Fibroblast of skin of left biceps (primary cell): Measurements from ENCODE around the gene SH2D4B.

Experiments
- DNase-seq, 2 experiments: peaks; one replicate each; pipeline ENCODE4 v3.0.0-alpha.2; 2013; ENCODE audit warnings: low read depth in 2 of 2

Gene SH2D4B

DNA sequence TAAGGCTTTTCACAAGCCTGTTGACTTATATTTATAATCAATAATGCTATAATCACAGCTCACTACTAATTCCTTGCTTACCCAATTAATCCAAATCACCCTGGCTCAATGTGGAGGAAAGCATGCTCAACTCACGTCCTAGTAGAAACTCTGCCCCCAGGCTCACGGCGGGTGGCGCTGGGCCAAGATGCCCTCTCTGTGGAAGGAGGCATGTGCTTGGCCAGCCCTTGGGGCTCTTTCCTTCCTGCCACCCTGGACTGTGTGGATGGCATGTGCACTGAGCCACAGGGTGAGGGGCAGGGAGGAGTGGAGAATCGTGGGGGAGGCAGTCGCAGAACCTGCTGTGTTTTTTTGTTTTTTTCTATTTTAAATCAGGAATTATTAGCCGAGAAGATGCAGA, 96.2 kb downstream of the SH2D4B start:
- DNase-seq, result no peak

DNA sequence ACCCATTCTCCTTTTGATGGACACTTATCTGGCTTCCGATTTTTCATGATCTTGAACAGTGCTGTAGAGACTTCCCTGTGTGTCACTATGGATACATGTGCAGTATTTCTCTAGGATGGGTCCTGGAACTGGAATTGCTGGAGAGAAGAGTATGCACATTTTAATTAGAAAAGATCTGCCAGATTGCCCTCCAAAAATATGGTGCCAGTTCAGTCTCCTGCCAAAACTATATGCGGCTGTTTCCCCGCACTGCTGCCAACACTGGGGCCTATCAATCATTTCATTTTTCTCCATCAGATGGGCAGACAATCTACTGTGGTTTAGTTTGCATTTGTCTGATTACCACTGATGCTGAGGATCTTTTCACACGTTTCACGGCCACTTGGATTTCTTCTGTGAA, 105.0 kb downstream of the SH2D4B start:
- DNase-seq, result no peak

GRCh38 chr10:80646366-80646765, 108.7 kb downstream of the SH2D4B start:
- DNase-seq, result no peak

- DNase-seq, result no peak
Measured at GRCh38 chr10:80647173-80647833, 109.6 kb downstream of the SH2D4B start.

GRCh38 chr10:80648106-80648505, 110.4 kb downstream of the SH2D4B start:
- DNase-seq, result no peak

DNA sequence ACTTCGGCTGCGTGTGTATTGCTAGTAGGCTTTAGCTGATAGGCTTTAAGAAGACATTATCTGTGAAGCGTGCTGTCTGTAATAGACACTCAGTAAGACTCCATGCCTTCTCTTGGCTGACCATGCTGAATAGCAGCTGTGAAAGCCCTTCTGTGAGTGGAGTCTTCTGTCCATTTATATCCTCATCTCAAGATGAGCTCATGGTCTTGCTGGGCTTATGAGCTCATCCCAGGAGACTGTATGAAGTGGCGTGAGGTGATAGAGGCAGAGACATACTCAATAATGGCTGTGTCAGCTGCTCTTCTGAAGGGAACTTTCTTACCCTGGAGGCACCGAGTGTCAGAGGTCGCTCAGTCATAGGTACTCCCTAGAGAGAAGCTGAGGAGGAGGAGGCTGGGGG, 111.5 kb downstream of the SH2D4B start:
- DNase-seq, result no peak

GRCh38 chr10:80655898-80656297, 118.2 kb downstream of the SH2D4B start:
- DNase-seq, result no peak

DNA sequence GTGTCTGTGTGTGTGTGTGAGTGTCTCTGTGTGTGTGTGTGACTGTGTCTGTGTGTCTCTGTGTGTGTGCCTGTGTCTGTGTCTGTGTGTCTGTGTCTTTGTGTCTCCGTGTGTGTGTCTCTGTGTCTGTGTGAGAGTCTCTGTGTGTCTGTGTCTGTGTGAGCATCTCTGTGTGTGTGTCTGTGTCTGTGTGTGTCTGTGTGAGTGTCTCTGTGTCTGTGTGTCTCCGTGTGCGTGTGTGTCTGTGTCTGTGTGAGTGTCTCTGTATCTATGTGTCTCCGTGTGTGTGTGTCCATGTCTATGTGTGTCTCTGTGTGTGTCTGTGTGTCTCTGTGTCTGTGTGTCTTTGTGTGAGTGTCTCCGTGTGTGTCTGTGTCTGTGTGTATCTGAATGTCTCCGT, 120.4 kb downstream of the SH2D4B start:
- DNase-seq, result no peak

DNA sequence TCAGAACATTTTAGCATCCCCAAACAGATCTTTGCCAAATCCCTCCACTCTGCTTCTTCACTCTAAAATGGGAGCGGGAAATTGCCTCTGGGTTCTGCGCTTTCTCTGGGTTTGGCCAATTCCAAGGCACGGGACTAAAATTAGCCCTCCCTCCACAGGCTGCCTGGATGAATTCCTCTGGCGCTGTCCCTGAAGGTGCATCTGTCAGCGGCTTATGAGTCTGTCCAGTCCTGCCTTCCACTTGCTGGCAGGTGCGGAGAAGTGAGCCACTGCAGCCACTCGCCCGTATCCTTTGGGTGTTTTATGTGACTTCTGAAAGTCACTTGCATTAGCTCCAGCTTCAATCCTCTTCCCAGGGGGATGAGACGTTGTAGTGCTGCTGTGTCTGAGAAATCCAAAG, 121.6 kb downstream of the SH2D4B start:
- no peak for DNase-seq

DNA sequence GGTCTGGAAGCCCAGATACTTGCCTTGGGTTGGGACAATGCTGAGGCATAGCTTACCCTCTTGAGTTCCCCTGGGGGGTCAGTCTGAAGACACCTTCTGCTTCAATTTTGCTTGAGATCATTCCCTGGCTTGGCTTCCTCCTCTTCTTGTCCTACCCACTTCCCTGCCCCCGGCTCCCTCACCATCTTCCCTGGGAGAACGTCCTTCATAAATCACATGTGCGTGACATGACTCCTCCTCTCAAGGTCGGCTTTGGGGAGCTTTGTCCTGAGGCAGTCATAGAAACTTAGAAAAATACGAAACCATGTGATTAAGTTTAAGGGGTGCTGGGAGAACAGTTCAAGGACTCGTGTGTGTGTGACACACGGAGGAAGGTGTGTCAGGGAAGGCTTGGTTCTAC, 122.6 kb downstream of the SH2D4B start:
- DNase-seq, result no peak

DNA sequence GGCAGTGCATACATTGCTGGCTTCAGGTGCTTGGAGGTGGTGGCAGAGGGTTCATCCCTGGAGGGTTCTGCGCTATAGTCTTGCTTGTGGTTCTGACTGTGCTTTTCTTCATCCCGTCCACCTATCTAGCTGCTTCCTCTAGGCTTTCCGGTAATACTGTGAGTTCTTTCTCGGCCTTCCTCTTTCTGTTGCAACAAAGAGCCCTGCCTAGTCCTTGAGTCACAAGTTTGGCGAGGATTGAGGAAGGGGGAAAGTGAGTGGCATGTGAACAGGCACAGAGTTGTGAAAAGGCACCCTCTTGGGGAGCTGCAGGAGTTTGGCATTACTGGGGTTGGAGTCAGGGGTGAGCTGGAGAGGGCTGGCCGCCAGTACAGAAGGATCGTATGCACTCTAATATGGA, 123.0 kb downstream of the SH2D4B start:
- no peak for DNase-seq

- DNase-seq, result no peak
Measured at GRCh38 chr10:80661526-80661925, 123.8 kb downstream of the SH2D4B start.

GRCh38 chr10:80662429-80663261, 124.9 kb downstream of the SH2D4B start:
- DNase-seq, result peak; percentile 54

GRCh38 chr10:80664071-80664680, 126.5 kb downstream of the SH2D4B start:
- peak; percentile 8 to 19 for DNase-seq

DNA sequence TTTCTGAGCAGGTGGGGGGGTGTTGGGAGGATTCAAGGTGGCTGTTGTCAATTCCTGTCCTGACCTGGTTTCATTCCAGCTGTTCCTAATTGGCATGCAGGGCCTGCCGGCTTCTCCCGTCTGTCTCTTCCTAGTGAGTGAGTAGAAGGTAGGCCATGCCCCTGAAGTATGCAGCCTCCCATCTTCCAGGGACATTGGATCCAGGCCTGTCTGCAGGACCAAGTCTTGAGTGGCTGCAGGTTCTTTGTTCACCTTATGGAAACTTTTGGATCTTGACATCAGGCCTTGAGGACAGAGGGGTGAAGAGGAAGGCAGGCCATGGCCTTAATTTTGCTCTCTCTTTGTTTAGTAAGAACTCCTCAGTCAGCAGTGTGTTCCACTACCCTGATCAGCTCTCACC, 131.8 kb downstream of the SH2D4B start:
- no peak for DNase-seq

DNA sequence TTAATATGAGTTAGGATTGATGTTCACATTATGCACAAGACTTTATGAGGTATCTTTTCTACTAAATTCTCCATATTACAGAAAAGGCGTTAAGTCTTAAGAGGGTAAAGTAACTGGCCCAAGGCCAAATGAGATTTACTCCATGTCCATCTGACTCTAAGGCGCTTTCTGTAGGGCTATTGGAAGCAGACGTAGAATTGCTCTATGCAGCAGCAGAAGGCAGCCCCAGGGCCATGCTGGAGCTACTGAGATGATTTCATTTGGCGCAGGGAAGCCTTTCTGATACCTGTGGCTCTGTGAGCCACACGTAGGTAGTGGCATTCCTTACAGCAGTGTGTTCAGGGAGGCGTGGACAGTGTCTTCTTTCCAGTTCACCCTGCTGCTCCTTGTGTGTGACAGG, 133.1 kb downstream of the SH2D4B start:
- no peak for DNase-seq

- no peak for DNase-seq
Measured at GRCh38 chr10:80671847-80672246, 134.1 kb downstream of the SH2D4B start.

GRCh38 chr10:80672613-80673012, 134.9 kb downstream of the SH2D4B start:
- no peak for DNase-seq

DNA sequence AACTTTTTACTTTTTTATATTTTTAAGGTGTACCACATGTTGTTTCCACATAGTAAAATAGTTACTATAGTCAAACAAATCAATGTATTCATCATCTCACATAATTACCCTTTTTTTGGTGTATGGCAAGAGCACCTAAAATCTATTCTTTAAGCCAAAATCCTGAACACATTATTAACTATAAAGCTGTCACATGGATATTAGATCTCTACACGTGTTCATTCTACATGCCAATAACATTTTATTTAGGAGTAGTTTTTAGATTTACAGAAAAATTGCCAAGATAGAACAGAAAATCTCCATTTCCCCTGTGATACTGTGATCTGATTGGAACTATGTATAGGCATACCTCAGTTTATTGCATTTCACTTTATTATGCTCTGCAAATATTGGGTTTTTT, 137.1 kb downstream of the SH2D4B start:
- DNase-seq, result no peak

DNA sequence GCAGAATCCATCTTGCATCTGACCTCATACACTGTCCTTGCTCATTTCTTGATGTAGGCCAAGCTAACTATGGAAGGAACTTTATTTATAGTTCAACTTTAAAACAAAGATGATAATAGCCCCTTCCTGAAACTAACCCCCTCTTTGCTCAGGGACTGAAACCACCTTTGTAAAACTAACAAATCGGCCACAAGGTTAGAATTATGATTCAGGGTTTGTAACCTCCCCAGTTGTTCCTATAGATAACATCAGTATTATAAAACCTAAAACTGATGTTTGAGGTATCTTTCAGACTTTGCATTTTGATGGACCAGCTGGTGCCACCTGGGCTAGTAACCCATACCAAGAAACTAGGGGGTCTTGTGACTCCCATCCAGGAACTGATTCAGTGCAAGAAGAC, 143.4 kb downstream of the SH2D4B start:
- DNase-seq, result no peak

GRCh38 chr10:80684259-80684658, 146.6 kb downstream of the SH2D4B start:
- DNase-seq, result no peak

GRCh38 chr10:80685355-80685754, 147.7 kb downstream of the SH2D4B start:
- no peak for DNase-seq
